SH-SY5Y (cell line): ENCODE data around the gene CHST10.

Source experiments
- GATA2 ChIP-seq: IDR thresholded peaks from 2 replicates; pipeline ENCODE4 v1.6.1; 2011; ENCODE audit warnings: mild to moderate bottlenecking, low read depth, low read length
- GATA3 ChIP-seq: IDR thresholded peaks from 2 replicates; pipeline ENCODE4 v1.6.1; 2011; ENCODE audit warnings: low read depth, mild to moderate bottlenecking, low read length, moderate library complexity

GRCh38 chr2:100422320-100423055 is 5.0 kb upstream of the CHST10 start:
- TF ChIP-seq GATA2, result no peak
- TF ChIP-seq GATA3, result no peak
